Mesangial cell (primary cell): ENCODE data around the gene SH3GLB2. TPM values are rescaled to one million over a fixed set of nuclear protein-coding genes. Genes with fewer than 3 reads are reported as not detected.

Experiments used
- total RNA-seq: library from RNA; depleted of rRNA; stranded (reverse); fragments of >200 nt; gene quantifications from 2 replicates; pipeline ENCODE4 v1.2.3, GENCODE V29; 2015

SH3GLB2 gene
- total RNA-seq, result 56.5 and 82.0 TPM in 2 replicates

DNA sequence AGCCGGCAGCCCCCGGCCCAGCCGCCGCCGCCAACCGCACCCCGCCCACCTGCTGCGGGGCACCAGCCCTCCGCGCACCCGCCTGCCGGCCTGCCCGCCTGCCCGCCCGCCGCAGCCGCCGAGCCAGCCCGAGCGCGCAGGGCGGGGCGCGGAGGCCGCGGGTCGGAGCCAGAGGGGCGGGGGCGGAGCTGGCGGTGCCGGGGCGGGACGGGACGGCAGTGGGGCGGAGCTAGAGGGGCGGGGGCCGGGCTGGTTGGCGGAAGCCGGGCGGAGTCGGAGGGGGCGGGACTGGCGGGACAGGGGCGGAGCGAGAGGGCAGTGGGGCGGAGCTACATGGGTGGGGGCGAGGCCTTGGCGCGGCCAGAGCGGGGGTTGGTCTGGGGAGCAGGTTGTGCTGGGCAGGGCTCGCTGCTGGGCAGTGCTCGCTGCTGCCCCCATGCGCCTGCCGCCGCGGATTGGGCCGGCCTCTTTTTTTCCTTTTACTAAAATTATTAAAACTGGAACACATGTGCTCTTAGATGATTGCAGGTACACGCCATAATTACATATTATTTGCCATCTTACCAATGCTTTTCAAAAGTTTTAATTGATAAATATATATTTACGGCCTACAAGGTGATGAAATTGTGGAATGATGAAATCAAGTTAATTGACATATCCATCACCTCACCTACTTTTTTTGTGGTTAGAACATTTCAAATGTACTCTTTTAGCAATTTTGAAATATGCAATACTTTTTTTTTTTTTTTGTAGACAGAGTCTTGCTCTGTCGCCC, at the start of gene SH3GLB2:
Gene SH3GLB2 (minus strand): TSS at position 140 of the 775 bp plus-strand sequence. CDS start 177 bp downstream, outside the sequence.

DNA sequence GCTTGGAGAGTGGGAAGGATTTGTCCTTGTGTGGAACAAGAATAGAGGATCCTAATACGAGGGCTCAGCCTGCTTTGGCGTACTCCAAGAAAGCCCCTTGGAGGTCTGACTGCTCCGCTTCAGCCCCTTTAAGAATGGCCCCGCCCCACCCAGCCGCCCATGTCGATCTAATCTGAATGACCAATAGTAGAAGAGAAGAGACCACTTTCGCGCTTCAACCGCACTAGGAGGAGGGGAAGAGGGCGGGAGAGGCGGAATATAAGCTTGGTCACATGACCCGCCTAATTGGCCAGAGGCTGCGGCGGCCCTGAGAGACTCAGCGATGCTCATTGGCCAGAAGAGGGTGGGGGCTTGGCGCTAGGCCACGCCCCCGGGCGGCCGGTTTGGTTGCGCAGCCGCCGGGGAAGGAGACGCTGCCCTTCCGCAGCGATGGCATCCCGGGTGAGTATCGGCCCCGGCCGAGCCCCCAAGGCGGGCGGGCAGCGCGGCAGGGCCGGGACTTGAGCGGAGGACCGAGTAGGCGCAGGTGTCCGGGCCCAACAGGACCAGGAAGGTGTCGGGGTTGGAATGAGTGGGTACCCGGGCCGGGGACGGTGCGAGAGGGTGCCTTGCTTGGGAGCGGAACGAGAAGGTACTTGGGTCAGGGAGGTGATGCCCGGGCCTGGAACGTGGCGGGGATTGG, 8.3 kb upstream of the SH3GLB2 start, which contains the start of gene MIGA2:
Gene MIGA2 (plus strand): TSS at position 386 of the 682 bp plus-strand sequence. CDS start 3,969 bp downstream, outside the sequence.

Other genes with a start within 250 kb of the SH3GLB2 start
- 13.7 and 18.9 TPM in 2 replicates for gene TBC1D13, start 241.1 kb downstream of the SH3GLB2 start, total RNA-seq
- gene ENDOG, start 209.8 kb downstream of the SH3GLB2 start, total RNA-seq, result 32.8 and 39.4 TPM in 2 replicates
- gene SPOUT1, start 198.5 kb downstream of the SH3GLB2 start, total RNA-seq, result 31.1 and 43.5 TPM in 2 replicates
- 14.5 and 15.1 TPM in 2 replicates for gene KYAT1, start 146.4 kb downstream of the SH3GLB2 start, total RNA-seq
- gene LRRC8A, start 146.2 kb downstream of the SH3GLB2 start, total RNA-seq, result 66.5 and 72.4 TPM in 2 replicates
- gene PHYHD1, start 107.3 kb downstream of the SH3GLB2 start, total RNA-seq, result 6.0 and 24.7 TPM in 2 replicates
- 26.7 and 27.7 TPM in 2 replicates for gene DOLK, start 80.7 kb downstream of the SH3GLB2 start, total RNA-seq
- 30.3 and 77.1 TPM in 2 replicates for gene NUP188, start 80.6 kb downstream of the SH3GLB2 start, total RNA-seq
- 21.2 and 22.8 TPM in 2 replicates for gene MIGA2, start 8.3 kb upstream of the SH3GLB2 start, total RNA-seq
- 14.8 and 22.3 TPM in 2 replicates for gene DOLPP1, start 52.8 kb upstream of the SH3GLB2 start, total RNA-seq
- 36.7 and 71.2 TPM in 2 replicates for gene CRAT, start 82.5 kb upstream of the SH3GLB2 start, total RNA-seq
- 165 and 314 TPM in 2 replicates for gene PTPA, start 83.1 kb upstream of the SH3GLB2 start, total RNA-seq
- 31.3 and 152 TPM in 2 replicates for gene IER5L, start 149.9 kb upstream of the SH3GLB2 start, total RNA-seq